ENCODE data around the gene JOSD2.
"Not testable (repeated sequence)": the region's sequence is repeated elsewhere in the genome, so short reads cannot be mapped to it uniquely, and the experiment has no call there.

Gene JOSD2

GRCh38 chr19:50531171-50531612, 20.2 kb upstream of the JOSD2 start:
- DNase-seq = no peak

GRCh38 chr19:50528052-50528451, 17.1 kb upstream of the JOSD2 start:
- H3K36me3 ChIP-seq (replicated peaks); H3K27me3 ChIP-seq (replicated peaks); in situ Hi-C loops (cut with HindIII; ENCODE audit: low pct_ligation_motif_present, low sequenced_read_pairs); H3K4me3 ChIP-seq (ENCODE audit: low read depth, low read length); H3K27ac ChIP-seq; DNase-seq: not testable (repeated sequence)

More at GRCh38 chr19:50531171-50531612, 20.2 kb upstream of the JOSD2 start:
- Histone ChIP-seq H3K27ac (no peak overlapping the region), H3K4me3 (ENCODE audit: low read depth, low read length) (no peak overlapping the region), H3K27me3 (replicated peaks) (no peaks in the 10 kb centered on the region), H3K36me3 (replicated peaks) (no peaks in the 10 kb centered on the region)
- in situ Hi-C loops (cut with HindIII; ENCODE audit: low pct_ligation_motif_present, low sequenced_read_pairs) = no loop called here
- TF ChIP-seq CTCF (IDR thresholded peaks at IDR 0.05; ENCODE audit: low read depth, low read length, missing control alignments) = no peak

GRCh38 chr19:50522881-50523280, 11.9 kb upstream of the JOSD2 start:
- TF ChIP-seq CTCF (IDR thresholded peaks at IDR 0.05; ENCODE audit: low read depth, low read length, missing control alignments) = no peak
- H3K27ac ChIP-seq = no peak overlapping the region
- no peak for DNase-seq
- no peaks in the 10 kb centered on the region for H3K36me3 ChIP-seq (replicated peaks)
- in situ Hi-C loops (cut with HindIII; ENCODE audit: low pct_ligation_motif_present, low sequenced_read_pairs) = no loop called here
- H3K4me3 ChIP-seq (ENCODE audit: low read depth, low read length) = no peak overlapping the region
- H3K27me3 ChIP-seq (replicated peaks) = no peaks in the 10 kb centered on the region

- no peaks in the 10 kb centered on the region for H3K27me3 ChIP-seq (replicated peaks)
- no peaks in the 10 kb centered on the region for H3K36me3 ChIP-seq (replicated peaks)
- no peak for TF ChIP-seq CTCF (IDR thresholded peaks at IDR 0.05; ENCODE audit: low read depth, low read length, missing control alignments)
- in situ Hi-C loops (cut with HindIII; ENCODE audit: low pct_ligation_motif_present, low sequenced_read_pairs) = no loop called here
- DNase-seq = no peak
- no peak overlapping the region for H3K4me3 ChIP-seq (ENCODE audit: low read depth, low read length)
- no peak overlapping the region for H3K27ac ChIP-seq
These were observed 10.0 kb upstream of the JOSD2 start for GRCh38 chr19:50520822-50521465.

- no peak for TF ChIP-seq CTCF (IDR thresholded peaks at IDR 0.05; ENCODE audit: low read depth, low read length, missing control alignments)
- in situ Hi-C loops (cut with HindIII; ENCODE audit: low pct_ligation_motif_present, low sequenced_read_pairs) = no loop called here
- Histone ChIP-seq H3K27ac (no peak overlapping the region), H3K36me3 (replicated peaks) (no peaks in the 10 kb centered on the region), H3K27me3 (replicated peaks) (no peaks in the 10 kb centered on the region), H3K4me3 (ENCODE audit: low read depth, low read length) (no peak overlapping the region)
- DNase-seq = no peak
These were observed 8.1 kb upstream of the JOSD2 start for GRCh38 chr19:50519006-50519575.

- Histone ChIP-seq H3K36me3 (replicated peaks) (no peaks in the 10 kb centered on the region), H3K27ac (no peak overlapping the region), H3K27me3 (replicated peaks) (no peaks in the 10 kb centered on the region), H3K4me3 (ENCODE audit: low read depth, low read length) (no peak overlapping the region)
- TF ChIP-seq CTCF (IDR thresholded peaks at IDR 0.05; ENCODE audit: low read depth, low read length, missing control alignments) = no peak
- in situ Hi-C loops (cut with HindIII; ENCODE audit: low pct_ligation_motif_present, low sequenced_read_pairs) = no loop called here
- no peak for DNase-seq
These were observed 7.4 kb upstream of the JOSD2 start for GRCh38 chr19:50518091-50519005.

All from brain microvascular endothelial cell (primary cell).